Hepatocyte (in vitro differentiated cells): ENCODE measurements around the gene VAV2.

ENCODE experiments used
- CTCF ChIP-seq: fragments of 200-600 bp; sonication (generic); IDR thresholded peaks from 2 replicates; pipeline ENCODE4 v1.5.1; 2016; ENCODE audit warnings: antibody characterized with exemption, mild to moderate bottlenecking; ENCODE audit not compliant: poor library complexity
- EZH2 ChIP-seq: fragments of 200-600 bp; sonication (generic); IDR thresholded peaks from 2 replicates; pipeline ENCODE4 v1.6.1; 2016; ENCODE audit warnings: antibody characterized with exemption, mild to moderate bottlenecking, borderline replicate concordance
- EZH2phosphoT487 ChIP-seq: fragments of 200-600 bp; sonication (generic); IDR thresholded peaks from one replicate; pipeline ENCODE4 v1.6.1; 2018; ENCODE audit warnings: antibody characterized with exemption, mild to moderate bottlenecking, low read depth, moderate library complexity; ENCODE audit not compliant: unreplicated experiment, severe bottlenecking

GRCh38 chr9:133731876-133732638 is 260.1 kb downstream of the VAV2 start:
- no peak for TF ChIP-seq CTCF
- TF ChIP-seq EZH2, result no peak
- no peak for TF ChIP-seq EZH2phosphoT487
